ENCODE measurements around the gene KIRREL3. TPM values are rescaled to one million over a fixed set of nuclear protein-coding genes. Genes with fewer than 3 reads are reported as not detected.

Gene KIRREL3
- total and polyA plus RNA-seq, 12 donors = 0.13 to 0.58 (median 0.30) TPM

- no peak overlapping the region for H3K4me3 ChIP-seq
- whole genome bisulfite sequencing, 2 donors = 53 to 74% methylated on average over 2 of the region's 2 CpGs
These were observed 170.9 kb downstream of the KIRREL3 start for GRCh38 chr11:126829716-126830115.

DNA sequence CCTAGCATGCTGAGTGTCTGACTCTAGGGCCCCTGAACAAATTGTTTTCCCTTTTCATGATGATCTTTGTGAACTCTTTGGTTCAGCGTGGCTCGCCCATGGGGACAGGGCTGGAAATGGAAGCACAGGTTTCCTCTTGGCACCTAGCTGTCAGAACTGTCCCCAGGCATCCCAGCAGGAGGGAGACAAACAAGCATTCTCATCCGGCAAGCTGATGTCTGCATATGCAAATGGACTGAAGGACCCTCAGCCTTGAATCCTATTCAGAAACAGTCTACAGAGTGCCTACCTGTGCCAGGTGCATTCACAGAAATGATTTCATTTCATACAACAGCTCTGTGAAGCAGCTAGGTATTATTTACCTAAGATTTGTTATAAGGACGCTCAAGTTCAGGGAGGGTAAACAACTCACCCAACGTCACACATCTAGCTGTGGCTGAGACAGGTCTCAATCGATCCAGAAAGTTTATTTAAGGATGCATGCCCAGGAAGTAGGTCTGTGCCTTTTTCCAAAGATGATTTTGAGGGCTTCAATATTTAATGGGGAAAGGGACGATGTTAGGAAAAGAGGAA lies 176.4 kb downstream of the KIRREL3 start:
- TF ChIP-seq, protein P1, sequence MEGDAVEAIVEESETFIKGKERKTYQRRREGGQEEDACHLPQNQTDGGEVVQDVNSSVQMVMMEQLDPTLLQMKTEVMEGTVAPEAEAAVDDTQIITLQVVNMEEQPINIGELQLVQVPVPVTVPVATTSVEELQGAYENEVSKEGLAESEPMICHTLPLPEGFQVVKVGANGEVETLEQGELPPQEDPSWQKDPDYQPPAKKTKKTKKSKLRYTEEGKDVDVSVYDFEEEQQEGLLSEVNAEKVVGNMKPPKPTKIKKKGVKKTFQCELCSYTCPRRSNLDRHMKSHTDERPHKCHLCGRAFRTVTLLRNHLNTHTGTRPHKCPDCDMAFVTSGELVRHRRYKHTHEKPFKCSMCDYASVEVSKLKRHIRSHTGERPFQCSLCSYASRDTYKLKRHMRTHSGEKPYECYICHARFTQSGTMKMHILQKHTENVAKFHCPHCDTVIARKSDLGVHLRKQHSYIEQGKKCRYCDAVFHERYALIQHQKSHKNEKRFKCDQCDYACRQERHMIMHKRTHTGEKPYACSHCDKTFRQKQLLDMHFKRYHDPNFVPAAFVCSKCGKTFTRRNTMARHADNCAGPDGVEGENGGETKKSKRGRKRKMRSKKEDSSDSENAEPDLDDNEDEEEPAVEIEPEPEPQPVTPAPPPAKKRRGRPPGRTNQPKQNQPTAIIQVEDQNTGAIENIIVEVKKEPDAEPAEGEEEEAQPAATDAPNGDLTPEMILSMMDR (IDR thresholded peaks at IDR 0.05) = no peak
- no peak for ATAC-seq

More at GRCh38 chr11:126829716-126830115, 170.9 kb downstream of the KIRREL3 start:
- Histone ChIP-seq H3K9me3 (no peaks in the 10 kb centered on the region), H3K4me1 (no peaks in the 10 kb centered on the region), H3K27ac (no peak overlapping the region), H3K27me3 (peaks cover 0 to 30% (median 0%) of the 10 kb centered on the region in 7 donors), H3K36me3 (no peaks in the 10 kb centered on the region)
- TF ChIP-seq, protein P1 (IDR thresholded peaks at IDR 0.05) = no peak
- intact Hi-C loops (cut with DNase I) = no loop called here
- no peak for DNase-seq
- no peak for ATAC-seq

DNA sequence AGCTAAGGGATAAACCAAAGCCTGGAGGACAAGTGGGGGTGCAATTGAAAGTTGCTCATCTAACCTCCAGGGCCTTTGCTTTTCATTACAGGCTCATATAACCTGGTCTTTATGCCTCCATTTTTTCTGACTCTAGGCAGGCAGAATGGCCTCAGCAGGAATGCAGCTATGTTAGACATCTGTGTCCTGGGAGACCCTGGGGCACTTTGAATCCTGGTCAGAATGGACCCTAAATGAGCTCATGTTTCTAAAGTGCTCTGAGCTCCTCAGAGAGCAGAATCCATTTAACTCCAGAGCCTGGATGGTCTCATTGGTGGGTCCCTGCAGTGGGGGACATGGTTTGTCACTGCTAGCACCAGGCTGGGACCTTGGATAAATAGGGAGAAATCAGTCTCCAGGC lies 177.3 kb downstream of the KIRREL3 start:
- no peak overlapping the region for H3K4me3 ChIP-seq
- TF ChIP-seq, protein P1 (IDR thresholded peaks at IDR 0.05) = no peak
- no peaks in the 10 kb centered on the region for H3K4me1 ChIP-seq
- H3K9me3 ChIP-seq = no peaks in the 10 kb centered on the region
- DNase-seq = no peak
- H3K36me3 ChIP-seq = no peaks in the 10 kb centered on the region
- intact Hi-C loops (cut with DNase I) = no loop called here
- no peak for ATAC-seq
- no peak overlapping the region for H3K27ac ChIP-seq
- H3K27me3 ChIP-seq = peaks cover 0 to 44% (median 0%) of the 10 kb centered on the region in 7 donors

More for the DNA sequence above, 176.4 kb downstream of the KIRREL3 start:
- H3K4me1 ChIP-seq = no peaks in the 10 kb centered on the region
- no peak overlapping the region for H3K4me3 ChIP-seq
- peaks cover 0 to 51% (median 0%) of the 10 kb centered on the region in 7 donors for H3K27me3 ChIP-seq
- no peak for DNase-seq
- whole genome bisulfite sequencing, 2 donors = 18 to 42% methylated on average over 7 of the region's 7 CpGs
- H3K9me3 ChIP-seq = no peaks in the 10 kb centered on the region
- H3K27ac ChIP-seq = no peak overlapping the region
- no peaks in the 10 kb centered on the region for H3K36me3 ChIP-seq
- intact Hi-C loops (cut with DNase I) = no loop called here

- H3K27ac ChIP-seq = no peak overlapping the region
- no peak overlapping the region for H3K4me3 ChIP-seq
- 84 to 89% methylated on average over 1 of the region's 1 CpG for WGBS, 2 donors
- no peaks in the 10 kb centered on the region for H3K4me1 ChIP-seq
- H3K36me3 ChIP-seq = no peaks in the 10 kb centered on the region
- TF ChIP-seq, protein P1 (IDR thresholded peaks at IDR 0.05) = no peak
- peaks cover 0 to 38% (median 8%) of the 10 kb centered on the region in 7 donors for H3K27me3 ChIP-seq
- DNase-seq = no peak
- no peak for ATAC-seq
- intact Hi-C loops (cut with DNase I) = no loop called here
- H3K9me3 ChIP-seq = no peaks in the 10 kb centered on the region
These were observed 178.7 kb downstream of the KIRREL3 start for GRCh38 chr11:126821827-126822226.
